ENCODE measurements around the gene ASB1. TPM values are rescaled to one million over a fixed set of nuclear protein-coding genes. Genes with fewer than 3 reads are reported as not detected.
A peak's percentile ranks its signal among the peaks of the same experiment; 100 is the strongest.

Gene ASB1
- polyA plus RNA-seq, 1 experiment: 29.8 TPM

DNA sequence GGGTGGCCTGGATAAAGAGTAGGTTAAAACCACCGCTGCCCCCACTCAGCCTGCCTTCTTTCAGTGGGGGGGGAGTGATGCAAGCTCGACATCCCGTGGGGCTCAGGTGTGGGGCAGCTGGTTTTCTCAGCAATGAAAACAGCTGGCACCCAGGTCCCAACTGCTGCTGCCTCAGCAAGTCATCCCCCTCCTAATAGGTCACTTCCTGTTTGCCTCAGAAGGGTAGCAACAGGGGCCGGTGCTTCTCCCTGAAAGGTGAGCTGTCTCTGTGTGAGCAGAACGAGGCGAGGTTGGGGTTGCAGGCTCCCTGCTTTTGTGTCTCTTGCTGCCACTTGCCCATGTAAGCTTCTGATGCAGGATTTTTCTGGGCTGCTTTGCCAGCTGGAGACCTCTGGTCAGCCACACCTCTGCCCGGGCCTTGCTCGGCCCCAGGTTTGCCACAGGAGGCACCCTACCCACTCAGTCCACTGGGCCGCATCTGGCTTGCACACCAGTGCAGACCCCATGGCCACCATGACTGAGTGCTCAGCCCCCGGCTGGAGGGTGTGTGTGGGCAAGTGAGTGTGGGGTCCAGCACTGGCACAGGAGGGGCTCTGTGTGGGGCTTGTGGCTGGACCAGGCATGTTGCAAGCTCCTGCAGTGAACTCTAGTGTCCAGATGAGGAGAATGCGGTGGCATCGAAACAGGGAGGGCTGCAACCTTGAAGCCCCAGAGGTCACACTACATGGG lies 11.5 kb upstream of the ASB1 start:
- ChIA-PET POLR2A (no interaction called here), CTCF (no interaction called here)
- no peak overlapping the region for H3K4me3 ChIP-seq (ENCODE audit: low read depth, low read length)
- no peak overlapping the region for H3K27ac ChIP-seq (ENCODE audit: low read depth, low read length)
- DNase-seq (ENCODE audit: low read depth, low spot score): no peak
- H3K27me3 ChIP-seq (ENCODE audit: control insufficient read depth, insufficient read depth, low read length): no peaks in the 10 kb centered on the region
- TF ChIP-seq CTCF (IDR thresholded peaks at IDR 0.05; ENCODE audit: low read depth, low read length): no peak
- H3K9me3 ChIP-seq (ENCODE audit: control insufficient read depth, insufficient read depth, low read length): peaks cover 12% of the 10 kb centered on the region

- Histone ChIP-seq H3K27ac (ENCODE audit: low read depth, low read length) (no peak overlapping the region), H3K4me3 (ENCODE audit: low read depth, low read length) (no peak overlapping the region), H3K9me3 (ENCODE audit: control insufficient read depth, insufficient read depth, low read length) (peaks cover 12% of the 10 kb centered on the region), H3K27me3 (ENCODE audit: control insufficient read depth, insufficient read depth, low read length) (no peaks in the 10 kb centered on the region)
- no peak for DNase-seq (ENCODE audit: low read depth, low spot score)
- no peak for TF ChIP-seq CTCF (IDR thresholded peaks at IDR 0.05; ENCODE audit: low read depth, low read length)
- CTCF ChIA-PET: interaction anchor here (0.6 kb wide), 1 partner anchor 1906 kb away, joined by 4 read pairs; no protein-coding TSS in a partner anchor
- POLR2A ChIA-PET: no interaction called here
Observed at GRCh38 chr2:238415893-238416292, 10.8 kb upstream of the ASB1 start.

DNA sequence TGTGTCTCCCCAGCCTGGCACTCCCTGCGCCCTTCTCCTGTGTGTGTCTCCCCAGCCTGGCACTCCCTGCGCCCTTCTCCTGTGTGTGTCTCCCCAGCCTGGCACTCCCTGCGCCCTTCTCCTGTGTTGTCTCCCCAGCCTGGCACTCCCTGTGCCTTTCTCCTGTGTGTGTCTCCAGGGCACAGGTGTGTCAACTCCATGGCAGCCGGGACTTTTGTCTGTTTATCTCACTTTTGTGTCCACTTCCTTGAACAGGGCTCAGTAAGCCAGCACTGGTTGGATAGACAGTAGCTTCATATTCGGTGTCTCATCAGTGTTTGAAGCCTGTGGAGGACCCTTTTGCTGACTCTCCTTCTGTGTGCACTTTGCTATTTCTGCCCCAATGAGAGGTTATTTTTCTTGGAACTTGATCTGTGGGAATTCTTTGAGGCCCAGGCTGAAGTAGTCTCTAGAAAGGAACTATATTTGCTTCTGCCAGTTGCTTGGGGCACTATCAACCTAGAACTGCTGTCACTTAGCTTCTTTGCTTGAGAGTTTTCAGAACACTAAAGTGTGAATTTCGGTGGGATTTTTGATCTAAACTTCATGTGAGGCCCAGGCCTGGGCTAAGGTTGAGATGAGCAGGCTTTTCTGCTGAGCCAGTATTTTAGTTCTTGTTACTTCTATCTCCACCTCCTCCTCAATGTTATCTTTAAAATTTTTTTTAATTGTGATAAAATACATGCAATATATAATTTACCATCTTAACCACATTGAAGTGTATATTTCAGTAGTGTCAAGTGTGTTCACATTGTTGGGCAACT lies 8.3 kb upstream of the ASB1 start:
- Histone ChIP-seq H3K9me3 (ENCODE audit: control insufficient read depth, insufficient read depth, low read length) (peaks cover 12% of the 10 kb centered on the region), H3K27me3 (ENCODE audit: control insufficient read depth, insufficient read depth, low read length) (no peaks in the 10 kb centered on the region), H3K27ac (ENCODE audit: low read depth, low read length) (peak overlapping the region; percentile 61), H3K4me3 (ENCODE audit: low read depth, low read length) (no peak overlapping the region)
- CTCF ChIA-PET: no interaction called here
- no peak for DNase-seq (ENCODE audit: low read depth, low spot score)
- no peak for TF ChIP-seq CTCF (IDR thresholded peaks at IDR 0.05; ENCODE audit: low read depth, low read length)
- POLR2A ChIA-PET: no interaction called here

GRCh38 chr2:238418999-238419546 lies 7.7 kb upstream of the ASB1 start:
- H3K27ac ChIP-seq (ENCODE audit: low read depth, low read length): no peak overlapping the region
- H3K9me3 ChIP-seq (ENCODE audit: control insufficient read depth, insufficient read depth, low read length): peaks cover 12% of the 10 kb centered on the region
- TF ChIP-seq CTCF (IDR thresholded peaks at IDR 0.05; ENCODE audit: low read depth, low read length): no peak
- ChIA-PET POLR2A (no interaction called here), CTCF (no interaction called here)
- no peak overlapping the region for H3K4me3 ChIP-seq (ENCODE audit: low read depth, low read length)
- DNase-seq (ENCODE audit: low read depth, low spot score): peak; percentile 42
- no peaks in the 10 kb centered on the region for H3K27me3 ChIP-seq (ENCODE audit: control insufficient read depth, insufficient read depth, low read length)

GRCh38 chr2:238420442-238420841 lies 6.3 kb upstream of the ASB1 start:
- Histone ChIP-seq H3K27ac (ENCODE audit: low read depth, low read length) (no peak overlapping the region), H3K27me3 (ENCODE audit: control insufficient read depth, insufficient read depth, low read length) (no peaks in the 10 kb centered on the region), H3K4me3 (ENCODE audit: low read depth, low read length) (no peak overlapping the region), H3K9me3 (ENCODE audit: control insufficient read depth, insufficient read depth, low read length) (peaks cover 9% of the 10 kb centered on the region)
- CTCF ChIA-PET: no interaction called here
- POLR2A ChIA-PET: no interaction called here
- DNase-seq (ENCODE audit: low read depth, low spot score): no peak
- TF ChIP-seq CTCF (IDR thresholded peaks at IDR 0.05; ENCODE audit: low read depth, low read length): no peak

Measured in AG04450 (cell line).